Glomerular visceral epithelial cell (primary cell): Measurements from ENCODE around the gene TMEM204.

Experiments used
- DNase-seq: peaks from one replicate; pipeline ENCODE4 v3.0.0-alpha.2; 2016; ENCODE audit errors: extremely low spot score

TMEM204 gene

GRCh38 chr16:1557576-1557975, 24.1 kb downstream of the TMEM204 start:
- DNase-seq: no peak

- DNase-seq: no peak
These were observed 26.0 kb downstream of the TMEM204 start for GRCh38 chr16:1559446-1559975.

GRCh38 chr16:1560153-1560552, 26.7 kb downstream of the TMEM204 start:
- no peak for DNase-seq

- DNase-seq: no peak
These were observed 27.4 kb downstream of the TMEM204 start for GRCh38 chr16:1560866-1561265.

- DNase-seq: no peak
These were observed 27.8 kb downstream of the TMEM204 start for GRCh38 chr16:1561266-1561665.

- DNase-seq: no peak
These were observed 28.4 kb downstream of the TMEM204 start for GRCh38 chr16:1561836-1562235.

GRCh38 chr16:1563786-1564185, 30.3 kb downstream of the TMEM204 start:
- DNase-seq: no peak

- no peak for DNase-seq
These were observed 30.9 kb downstream of the TMEM204 start for GRCh38 chr16:1564325-1564724.

- DNase-seq: no peak
These were observed 31.8 kb downstream of the TMEM204 start for GRCh38 chr16:1565083-1565805.

GRCh38 chr16:1567988-1568387, 34.5 kb downstream of the TMEM204 start:
- DNase-seq: no peak

- DNase-seq: no peak
These were observed 37.7 kb downstream of the TMEM204 start for GRCh38 chr16:1571012-1571671.

- peak; percentile 24 for DNase-seq
These were observed 39.2 kb downstream of the TMEM204 start for GRCh38 chr16:1572673-1573072.

GRCh38 chr16:1573301-1573700, 39.8 kb downstream of the TMEM204 start:
- DNase-seq: no peak

GRCh38 chr16:1575578-1575977, 42.1 kb downstream of the TMEM204 start:
- no peak for DNase-seq

- DNase-seq: no peak
These were observed 45.7 kb downstream of the TMEM204 start for GRCh38 chr16:1579214-1579613.

GRCh38 chr16:1580256-1580655, 46.8 kb downstream of the TMEM204 start:
- DNase-seq: no peak

- DNase-seq: no peak
These were observed 47.5 kb downstream of the TMEM204 start for GRCh38 chr16:1580956-1581355.

GRCh38 chr16:1581804-1582203, 48.3 kb downstream of the TMEM204 start:
- no peak for DNase-seq

- no peak for DNase-seq
These were observed 49.7 kb downstream of the TMEM204 start for GRCh38 chr16:1583180-1583579.

- DNase-seq: no peak
These were observed 51.5 kb downstream of the TMEM204 start for GRCh38 chr16:1584926-1585484.

GRCh38 chr16:1590366-1590765, 56.9 kb downstream of the TMEM204 start:
- DNase-seq: no peak

- DNase-seq: no peak
These were observed 57.7 kb downstream of the TMEM204 start for GRCh38 chr16:1590930-1591705.
